ENCODE results near the gene GHR.

The GHR gene

GRCh38 chr5:42517164-42517563, 93.9 kb downstream of the GHR start:
- Mint-ChIP-seq H3K27ac (no peak overlapping the region), H3K27me3 (peaks cover 2% of the 10 kb centered on the region), H3K9me3 (ENCODE audit: low read depth) (no peaks in the 10 kb centered on the region), H3K4me3 (no peak overlapping the region), H3K36me3 (no peaks in the 10 kb centered on the region), H3K4me1 (ENCODE audit: low read depth) (no peaks in the 10 kb centered on the region)

DNA sequence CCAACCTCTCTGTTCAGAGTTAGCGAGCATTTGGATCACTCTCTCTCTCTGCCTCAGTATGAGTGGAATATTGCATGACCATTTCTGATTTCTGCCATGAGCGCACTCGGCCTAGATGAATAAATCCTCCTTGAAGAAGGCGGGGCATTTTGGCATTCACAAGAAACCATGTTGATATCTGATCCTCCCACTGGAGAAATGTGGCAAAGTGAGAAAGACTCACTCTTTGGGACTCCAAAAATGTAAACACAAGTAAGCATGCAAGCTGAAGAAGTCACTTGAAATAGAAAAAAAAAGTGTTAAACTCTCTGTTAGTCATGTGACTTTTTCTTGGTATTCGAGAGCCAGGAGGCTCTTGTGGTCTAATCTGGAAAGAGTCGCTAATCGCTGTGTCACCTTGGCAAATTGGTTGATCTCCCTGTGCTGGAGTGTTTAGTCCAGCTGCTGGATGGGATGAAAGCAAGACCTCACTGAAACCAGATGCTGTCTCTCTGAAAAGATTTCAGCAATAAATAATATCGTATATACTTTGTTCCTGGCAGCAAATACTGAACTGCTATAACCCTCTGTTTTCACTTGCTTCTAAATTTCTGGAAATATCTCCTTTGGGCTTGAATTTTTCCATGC, 95.5 kb downstream of the GHR start:
- Mint-ChIP-seq H3K4me3 (no peak overlapping the region), H3K36me3 (no peaks in the 10 kb centered on the region), H3K9me3 (ENCODE audit: low read depth) (no peaks in the 10 kb centered on the region), H3K27me3 (peaks cover 2% of the 10 kb centered on the region), H3K27ac (no peak overlapping the region), H3K4me1 (ENCODE audit: low read depth) (no peaks in the 10 kb centered on the region)

- H3K4me3 Mint-ChIP-seq: no peak overlapping the region
- no peaks in the 10 kb centered on the region for H3K4me1 Mint-ChIP-seq (ENCODE audit: low read depth)
- H3K27me3 Mint-ChIP-seq: peaks cover 5% of the 10 kb centered on the region
- no peaks in the 10 kb centered on the region for H3K9me3 Mint-ChIP-seq (ENCODE audit: low read depth)
- H3K36me3 Mint-ChIP-seq: no peaks in the 10 kb centered on the region
- H3K27ac Mint-ChIP-seq: no peak overlapping the region
These were observed 97.0 kb downstream of the GHR start for GRCh38 chr5:42520203-42520602.

GRCh38 chr5:42520957-42521356, 97.7 kb downstream of the GHR start:
- H3K4me1 Mint-ChIP-seq (ENCODE audit: low read depth): no peaks in the 10 kb centered on the region
- H3K9me3 Mint-ChIP-seq (ENCODE audit: low read depth): no peaks in the 10 kb centered on the region
- H3K27me3 Mint-ChIP-seq: peaks cover 5% of the 10 kb centered on the region
- H3K4me3 Mint-ChIP-seq: no peak overlapping the region
- H3K36me3 Mint-ChIP-seq: no peaks in the 10 kb centered on the region
- no peak overlapping the region for H3K27ac Mint-ChIP-seq

DNA sequence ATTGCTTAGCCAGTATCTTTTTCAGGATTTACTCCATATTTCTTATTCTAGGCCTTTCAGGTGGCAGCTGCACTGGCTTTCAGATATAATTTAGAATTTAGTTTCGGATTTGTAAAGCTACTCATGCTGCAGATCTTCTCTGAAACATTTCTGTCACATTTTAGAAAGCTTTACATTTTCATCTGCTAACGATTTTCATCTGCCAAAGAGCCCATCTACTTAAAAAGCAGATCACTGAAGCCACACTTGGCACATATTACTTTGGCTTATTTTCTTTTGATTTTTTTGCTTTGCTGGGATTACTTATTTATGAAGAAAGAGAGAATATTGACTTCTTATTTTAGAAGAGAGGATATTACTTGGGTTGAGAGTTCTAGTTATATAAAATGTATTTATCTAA, 98.2 kb downstream of the GHR start:
- H3K36me3 Mint-ChIP-seq: no peaks in the 10 kb centered on the region
- H3K4me1 Mint-ChIP-seq (ENCODE audit: low read depth): no peaks in the 10 kb centered on the region
- peaks cover 5% of the 10 kb centered on the region for H3K27me3 Mint-ChIP-seq
- H3K27ac Mint-ChIP-seq: no peak overlapping the region
- H3K4me3 Mint-ChIP-seq: no peak overlapping the region
- no peaks in the 10 kb centered on the region for H3K9me3 Mint-ChIP-seq (ENCODE audit: low read depth)

- H3K36me3 Mint-ChIP-seq: no peaks in the 10 kb centered on the region
- H3K4me3 Mint-ChIP-seq: no peak overlapping the region
- peaks cover 4% of the 10 kb centered on the region for H3K9me3 Mint-ChIP-seq (ENCODE audit: low read depth)
- H3K4me1 Mint-ChIP-seq (ENCODE audit: low read depth): no peaks in the 10 kb centered on the region
- no peak overlapping the region for H3K27ac Mint-ChIP-seq
- H3K27me3 Mint-ChIP-seq: peaks cover 4% of the 10 kb centered on the region
These were observed 99.5 kb downstream of the GHR start for GRCh38 chr5:42522783-42523182.

DNA sequence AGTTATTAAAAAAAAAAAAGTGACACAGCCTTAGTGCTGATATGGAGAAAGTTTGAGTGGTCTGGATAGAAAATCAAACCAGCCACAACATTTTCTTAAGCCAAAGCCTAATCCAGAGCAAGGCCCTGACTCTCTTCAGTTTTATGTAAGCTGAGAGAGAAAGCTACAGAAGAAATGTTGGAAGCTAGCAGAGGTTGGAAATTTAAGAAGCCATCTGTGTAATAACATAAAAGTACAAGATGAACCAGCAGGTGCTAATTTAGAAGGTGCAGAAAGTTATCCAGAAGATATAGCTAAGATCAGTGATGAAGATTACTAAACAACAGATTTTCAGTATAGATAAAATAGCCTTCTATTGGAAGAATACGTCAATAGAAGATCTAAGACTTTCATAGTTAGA, 102.9 kb downstream of the GHR start:
- H3K4me3 Mint-ChIP-seq: no peak overlapping the region
- H3K9me3 Mint-ChIP-seq (ENCODE audit: low read depth): peaks cover 9% of the 10 kb centered on the region
- peaks cover 3% of the 10 kb centered on the region for H3K27me3 Mint-ChIP-seq
- no peak overlapping the region for H3K27ac Mint-ChIP-seq
- H3K4me1 Mint-ChIP-seq (ENCODE audit: low read depth): no peaks in the 10 kb centered on the region
- no peaks in the 10 kb centered on the region for H3K36me3 Mint-ChIP-seq

- Mint-ChIP-seq H3K36me3 (no peaks in the 10 kb centered on the region), H3K27me3 (peaks cover 3% of the 10 kb centered on the region), H3K27ac (no peak overlapping the region), H3K4me3 (no peak overlapping the region), H3K9me3 (ENCODE audit: low read depth) (peaks cover 12% of the 10 kb centered on the region), H3K4me1 (ENCODE audit: low read depth) (no peaks in the 10 kb centered on the region)
These were observed 108.4 kb downstream of the GHR start for GRCh38 chr5:42531611-42532010.

GRCh38 chr5:42542106-42542505, 118.9 kb downstream of the GHR start:
- Mint-ChIP-seq H3K27me3 (peaks cover 10% of the 10 kb centered on the region), H3K27ac (no peak overlapping the region), H3K4me3 (no peak overlapping the region), H3K9me3 (ENCODE audit: low read depth) (peaks cover 6% of the 10 kb centered on the region), H3K36me3 (no peaks in the 10 kb centered on the region), H3K4me1 (ENCODE audit: low read depth) (no peaks in the 10 kb centered on the region)

GRCh38 chr5:42543774-42544173, 120.5 kb downstream of the GHR start:
- H3K27me3 Mint-ChIP-seq: peaks cover 8% of the 10 kb centered on the region
- no peaks in the 10 kb centered on the region for H3K4me1 Mint-ChIP-seq (ENCODE audit: low read depth)
- no peak overlapping the region for H3K4me3 Mint-ChIP-seq
- no peak overlapping the region for H3K27ac Mint-ChIP-seq
- H3K9me3 Mint-ChIP-seq (ENCODE audit: low read depth): peaks cover 5% of the 10 kb centered on the region
- no peaks in the 10 kb centered on the region for H3K36me3 Mint-ChIP-seq

DNA sequence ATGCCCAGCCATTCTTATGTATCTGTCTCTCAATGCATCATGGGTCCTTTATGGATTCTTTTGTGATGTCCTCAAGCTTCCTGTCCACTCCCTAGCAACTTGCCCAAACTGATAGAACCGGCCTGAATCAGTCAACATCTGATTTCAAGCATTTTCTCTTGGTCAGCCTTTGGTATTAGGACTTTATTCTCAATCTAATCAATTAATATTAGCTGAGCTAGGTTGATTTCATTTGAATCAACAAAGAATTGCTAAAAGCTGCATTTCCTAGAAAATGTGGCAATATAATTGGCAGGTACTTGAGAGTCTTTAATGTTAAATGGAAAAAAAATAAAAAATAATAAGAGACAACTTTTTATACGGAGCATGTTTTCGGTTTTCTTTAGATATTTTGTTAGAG, 121.8 kb downstream of the GHR start:
- Mint-ChIP-seq H3K9me3 (ENCODE audit: low read depth) (peaks cover 5% of the 10 kb centered on the region), H3K4me1 (ENCODE audit: low read depth) (no peaks in the 10 kb centered on the region), H3K27me3 (peaks cover 6% of the 10 kb centered on the region), H3K36me3 (no peaks in the 10 kb centered on the region), H3K27ac (no peak overlapping the region), H3K4me3 (no peak overlapping the region)

GRCh38 chr5:42547141-42547540, 123.9 kb downstream of the GHR start:
- Mint-ChIP-seq H3K4me1 (ENCODE audit: low read depth) (no peaks in the 10 kb centered on the region), H3K36me3 (no peaks in the 10 kb centered on the region), H3K4me3 (no peak overlapping the region), H3K27me3 (peaks cover 2% of the 10 kb centered on the region), H3K9me3 (ENCODE audit: low read depth) (no peaks in the 10 kb centered on the region), H3K27ac (no peak overlapping the region)

DNA sequence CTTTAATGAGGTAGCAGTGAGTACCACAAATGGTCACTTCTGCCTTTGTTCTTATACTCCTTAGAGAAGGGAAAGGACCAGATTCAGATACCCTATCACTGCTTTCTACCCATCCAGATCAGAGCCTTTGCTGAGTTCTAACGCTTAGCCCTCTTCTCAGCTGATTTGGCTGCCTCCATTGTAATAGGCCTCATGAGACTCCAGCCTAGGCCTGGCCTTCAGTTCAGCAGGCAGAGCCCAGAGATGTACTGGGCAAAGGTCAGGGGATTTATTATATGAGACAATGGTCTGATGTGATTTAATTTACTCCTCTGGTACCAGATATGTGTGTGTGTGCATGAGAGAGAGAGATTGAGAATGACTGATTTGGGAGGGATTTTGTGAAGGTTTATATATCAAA, 124.7 kb downstream of the GHR start:
- H3K27me3 Mint-ChIP-seq: peaks cover 2% of the 10 kb centered on the region
- H3K4me3 Mint-ChIP-seq: no peak overlapping the region
- H3K36me3 Mint-ChIP-seq: no peaks in the 10 kb centered on the region
- no peaks in the 10 kb centered on the region for H3K9me3 Mint-ChIP-seq (ENCODE audit: low read depth)
- H3K27ac Mint-ChIP-seq: no peak overlapping the region
- H3K4me1 Mint-ChIP-seq (ENCODE audit: low read depth): no peaks in the 10 kb centered on the region

DNA sequence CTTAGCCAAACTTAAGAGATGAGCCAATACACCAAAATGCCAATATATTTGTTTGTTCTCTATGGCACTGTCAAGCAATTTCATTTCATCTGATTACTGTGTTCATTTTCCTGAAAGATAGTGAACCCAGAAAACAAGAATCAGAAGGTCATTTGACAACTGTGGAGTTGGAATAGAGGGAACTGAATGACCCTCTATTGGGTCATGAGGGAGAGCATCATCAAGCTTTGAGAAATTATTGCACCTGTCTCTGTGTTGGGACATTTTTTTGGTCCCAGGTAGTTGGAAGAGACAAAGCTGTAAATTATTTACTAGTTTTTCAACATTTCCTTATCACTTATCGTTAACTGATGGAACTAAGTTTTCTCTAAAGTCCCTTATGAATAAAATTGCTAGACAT, 129.4 kb downstream of the GHR start:
- Mint-ChIP-seq H3K4me1 (ENCODE audit: low read depth) (no peaks in the 10 kb centered on the region), H3K4me3 (no peak overlapping the region), H3K36me3 (no peaks in the 10 kb centered on the region), H3K27ac (no peak overlapping the region), H3K27me3 (peaks cover 2% of the 10 kb centered on the region), H3K9me3 (ENCODE audit: low read depth) (no peaks in the 10 kb centered on the region)

DNA sequence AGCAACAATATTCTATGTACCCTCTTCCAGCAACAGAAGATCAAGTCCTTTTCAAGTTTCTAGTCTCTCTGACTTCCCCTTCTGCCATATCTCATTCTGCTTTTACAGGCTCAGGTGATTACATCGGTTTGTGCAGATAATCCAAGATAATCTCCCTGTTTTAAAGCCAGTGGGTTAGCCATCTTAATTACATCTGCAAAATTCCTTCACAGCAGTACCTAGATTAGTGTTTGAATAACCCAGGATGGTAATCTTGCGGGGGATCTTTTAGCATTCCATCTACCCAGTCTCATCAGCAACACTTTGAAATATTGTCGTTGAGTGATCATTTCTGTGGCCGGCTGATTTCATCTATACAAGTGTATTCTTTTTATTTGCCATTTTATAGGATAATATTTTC, 130.2 kb downstream of the GHR start:
- no peak overlapping the region for H3K4me3 Mint-ChIP-seq
- H3K27me3 Mint-ChIP-seq: peaks cover 2% of the 10 kb centered on the region
- H3K36me3 Mint-ChIP-seq: no peaks in the 10 kb centered on the region
- H3K27ac Mint-ChIP-seq: no peak overlapping the region
- H3K4me1 Mint-ChIP-seq (ENCODE audit: low read depth): no peaks in the 10 kb centered on the region
- H3K9me3 Mint-ChIP-seq (ENCODE audit: low read depth): no peaks in the 10 kb centered on the region

DNA sequence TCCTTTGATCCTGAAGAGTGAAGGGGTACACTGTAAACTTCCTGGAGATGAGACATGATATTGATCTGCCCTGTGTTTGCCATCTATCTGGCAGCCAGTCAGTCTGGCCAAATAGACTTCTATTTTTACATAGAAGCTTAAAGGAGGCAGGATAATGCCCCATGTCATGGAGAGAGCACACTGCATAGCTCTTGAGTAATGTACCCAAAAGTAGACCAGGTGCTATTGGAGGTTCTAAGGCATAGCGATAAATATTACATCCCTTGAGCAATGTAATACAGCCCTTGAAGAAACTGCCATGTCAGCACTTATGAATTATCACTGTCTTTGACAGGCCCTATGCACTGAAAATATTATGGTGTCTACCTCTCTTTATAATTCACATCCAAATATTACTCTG, 131.8 kb downstream of the GHR start:
- H3K36me3 Mint-ChIP-seq: no peaks in the 10 kb centered on the region
- H3K4me3 Mint-ChIP-seq: no peak overlapping the region
- H3K27ac Mint-ChIP-seq: no peak overlapping the region
- H3K4me1 Mint-ChIP-seq (ENCODE audit: low read depth): no peaks in the 10 kb centered on the region
- peaks cover 3% of the 10 kb centered on the region for H3K27me3 Mint-ChIP-seq
- no peaks in the 10 kb centered on the region for H3K9me3 Mint-ChIP-seq (ENCODE audit: low read depth)

Data from activated naive CD8-positive, alpha-beta T cell (primary cell).